HG03097 (cell line): ENCODE data around the gene IFNL2.
"Not testable (repeated sequence)": the region's sequence is repeated elsewhere in the genome, so short reads cannot be mapped to it uniquely, and the experiment has no call there.

Experiments used
- ATAC-seq: cut with Tn5 transposase; IDR thresholded peaks from one replicate; pipeline ENCODE4 v1.9.1; 2021; ENCODE audit not compliant: unreplicated experiment, low FRiP score

Gene IFNL2

DNA sequence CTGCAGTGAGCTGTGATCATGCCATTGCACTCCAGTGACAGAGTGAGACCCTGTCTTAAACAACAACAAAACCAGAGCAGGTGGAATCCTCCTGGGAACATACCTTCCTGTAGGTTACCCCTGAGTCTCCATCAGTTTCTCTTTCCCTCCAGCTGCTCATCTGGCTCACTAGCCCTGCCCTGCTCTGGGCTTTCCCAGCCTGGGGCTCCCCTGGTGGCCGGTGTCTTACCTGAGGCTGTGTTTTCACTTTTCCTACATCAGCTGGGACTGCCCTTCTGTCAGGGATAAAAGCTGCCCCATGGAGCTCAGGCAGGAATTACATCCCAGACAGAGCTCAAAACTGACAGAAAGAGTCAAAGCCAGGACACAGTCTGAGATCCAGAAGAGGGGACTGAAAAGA, at the start of gene IFNL2:
TSS of gene IFNL2 (plus strand) at position 312 of the 400 bp plus-strand sequence. CDS start 173 bp downstream, outside the sequence.
- not testable (repeated sequence) for ATAC-seq

DNA sequence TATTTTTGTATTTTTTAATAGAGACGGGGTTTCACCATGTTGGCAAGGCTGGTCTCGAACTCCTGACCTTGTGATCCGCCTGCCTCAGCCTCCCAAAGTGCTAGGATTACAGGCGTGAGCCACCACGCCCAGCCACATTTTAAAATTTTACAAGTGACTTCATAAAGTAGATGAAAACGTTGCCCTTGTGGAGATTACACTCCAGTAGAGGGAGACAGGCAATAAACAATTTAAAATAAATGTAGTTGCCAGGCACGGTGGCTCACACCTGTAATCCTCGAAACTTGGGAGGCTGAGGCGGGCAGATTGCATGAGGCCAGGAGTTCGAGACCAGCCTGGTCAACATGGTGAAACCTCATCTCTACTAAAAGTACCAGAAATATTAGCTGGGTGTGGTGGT, 49.1 kb upstream of the IFNL2 start:
- not testable (repeated sequence) for ATAC-seq

DNA sequence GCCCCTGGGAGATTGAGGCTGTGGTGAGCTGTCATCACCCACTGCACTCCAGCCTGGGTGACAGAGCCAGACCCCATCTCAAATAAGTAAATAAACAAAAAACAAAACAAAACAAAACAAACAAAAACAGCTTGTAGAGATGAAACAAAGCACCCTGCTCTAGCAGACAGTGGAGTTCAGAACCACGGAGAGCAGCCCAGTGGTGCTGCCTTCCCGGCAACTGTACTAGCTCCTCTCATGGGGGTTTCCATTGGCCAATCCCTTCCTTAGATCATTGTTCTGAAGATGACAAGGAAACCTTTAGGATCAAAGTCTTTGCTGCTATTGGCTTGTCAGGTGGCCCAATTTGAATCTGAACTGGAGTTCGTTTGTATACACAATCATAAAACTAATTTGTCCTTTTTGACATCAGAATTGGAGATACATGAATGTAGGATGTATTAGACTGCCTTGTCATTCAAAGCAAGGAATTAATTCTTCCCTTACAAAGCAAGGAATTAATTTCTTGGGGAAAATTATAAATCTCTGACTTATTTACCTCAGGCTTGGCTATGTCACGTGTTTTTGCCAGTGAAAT, 44.4 kb upstream of the IFNL2 start:
- ATAC-seq, result no peak

DNA sequence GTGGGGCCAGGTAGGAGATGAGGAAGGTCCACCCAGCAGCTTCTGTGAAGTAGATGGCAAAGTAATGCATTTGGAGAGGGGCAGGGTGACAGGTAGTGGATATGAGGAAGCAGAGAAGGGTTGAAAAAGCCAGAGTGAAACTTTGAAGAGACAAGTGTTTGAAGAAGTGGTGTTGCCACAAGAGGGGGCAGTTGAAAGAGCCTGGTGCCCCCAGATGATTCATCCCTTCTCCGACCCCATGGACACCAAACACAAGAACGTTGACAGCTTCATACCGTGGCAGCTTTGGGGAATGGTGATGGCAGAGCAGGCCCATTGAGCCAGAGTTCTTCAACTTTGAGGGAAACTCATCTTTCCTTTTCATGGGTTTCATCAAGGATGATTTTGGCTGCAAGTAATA, 43.3 kb upstream of the IFNL2 start:
- no peak for ATAC-seq

DNA sequence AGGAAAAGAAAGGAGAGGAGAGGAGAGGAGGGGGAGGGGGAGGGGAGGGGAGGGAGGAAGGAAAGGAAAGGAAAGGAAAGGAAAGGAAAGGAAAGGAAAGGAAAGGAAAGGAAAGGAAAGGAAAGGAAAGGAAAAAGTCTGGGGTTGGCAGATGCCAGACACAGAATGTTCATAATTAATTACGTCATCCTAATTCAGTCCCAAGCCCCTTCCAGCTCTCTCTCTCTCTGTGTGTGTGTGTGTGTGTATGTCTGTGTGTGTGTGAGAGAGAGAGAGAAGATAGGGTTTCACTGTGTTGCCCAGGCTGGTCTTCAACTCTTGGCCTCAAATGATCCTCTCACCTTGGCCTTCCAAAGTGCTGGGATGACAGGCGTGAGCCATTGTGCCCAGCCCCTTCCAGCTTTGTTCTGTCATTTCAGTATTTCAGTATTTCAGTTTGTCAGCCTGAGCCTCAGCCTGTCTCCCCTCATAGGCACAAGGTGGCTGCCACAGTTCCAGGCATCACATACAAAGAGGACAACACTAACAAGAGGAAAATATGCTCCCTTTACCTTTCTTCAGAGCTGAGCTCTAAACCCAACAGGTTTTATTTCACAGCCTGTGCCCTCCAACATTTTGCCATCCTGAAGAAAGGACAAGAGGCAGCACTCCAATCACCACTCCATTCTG, 38.0 kb upstream of the IFNL2 start:
- ATAC-seq, result no peak

DNA sequence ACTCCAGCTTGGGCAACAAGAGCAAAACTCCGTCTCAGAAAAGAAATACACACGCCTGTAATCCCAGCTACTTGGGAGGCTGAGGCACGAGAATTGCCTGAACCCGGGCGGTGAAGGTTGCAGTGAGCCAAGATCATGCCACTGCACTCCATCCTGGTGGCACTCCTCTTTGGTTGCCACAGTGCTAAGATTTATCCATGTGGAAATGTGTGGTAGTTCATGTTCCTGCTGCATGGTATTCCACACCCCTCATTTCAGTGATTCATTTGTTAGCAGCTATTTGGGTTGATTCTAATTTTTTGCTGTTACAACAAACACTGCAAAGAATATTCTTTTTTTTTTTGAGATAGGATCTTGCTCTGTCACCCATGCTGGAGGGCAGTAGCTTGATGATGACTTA, 35.5 kb upstream of the IFNL2 start:
- no peak for ATAC-seq

DNA sequence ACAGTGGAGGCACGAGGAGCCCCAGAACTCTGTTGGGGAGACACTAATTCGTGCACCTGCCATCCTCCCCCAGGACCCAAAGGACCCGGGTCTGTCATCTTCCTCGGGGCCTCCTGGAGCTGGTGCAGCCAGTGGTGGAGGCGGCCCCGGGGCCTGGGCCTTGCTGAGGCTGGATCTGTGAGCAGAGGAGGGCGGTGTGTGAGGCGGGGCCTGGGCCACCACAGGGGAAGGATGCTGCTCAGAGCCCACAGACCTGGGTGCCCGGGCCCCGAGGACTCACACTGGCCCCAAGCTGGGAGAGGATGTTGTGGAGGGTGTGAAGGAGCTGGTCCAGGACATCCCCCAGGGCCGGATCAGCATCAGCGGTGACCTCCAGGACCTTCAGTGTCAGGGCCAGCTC, 31.7 kb upstream of the IFNL2 start:
- no peak for ATAC-seq

DNA sequence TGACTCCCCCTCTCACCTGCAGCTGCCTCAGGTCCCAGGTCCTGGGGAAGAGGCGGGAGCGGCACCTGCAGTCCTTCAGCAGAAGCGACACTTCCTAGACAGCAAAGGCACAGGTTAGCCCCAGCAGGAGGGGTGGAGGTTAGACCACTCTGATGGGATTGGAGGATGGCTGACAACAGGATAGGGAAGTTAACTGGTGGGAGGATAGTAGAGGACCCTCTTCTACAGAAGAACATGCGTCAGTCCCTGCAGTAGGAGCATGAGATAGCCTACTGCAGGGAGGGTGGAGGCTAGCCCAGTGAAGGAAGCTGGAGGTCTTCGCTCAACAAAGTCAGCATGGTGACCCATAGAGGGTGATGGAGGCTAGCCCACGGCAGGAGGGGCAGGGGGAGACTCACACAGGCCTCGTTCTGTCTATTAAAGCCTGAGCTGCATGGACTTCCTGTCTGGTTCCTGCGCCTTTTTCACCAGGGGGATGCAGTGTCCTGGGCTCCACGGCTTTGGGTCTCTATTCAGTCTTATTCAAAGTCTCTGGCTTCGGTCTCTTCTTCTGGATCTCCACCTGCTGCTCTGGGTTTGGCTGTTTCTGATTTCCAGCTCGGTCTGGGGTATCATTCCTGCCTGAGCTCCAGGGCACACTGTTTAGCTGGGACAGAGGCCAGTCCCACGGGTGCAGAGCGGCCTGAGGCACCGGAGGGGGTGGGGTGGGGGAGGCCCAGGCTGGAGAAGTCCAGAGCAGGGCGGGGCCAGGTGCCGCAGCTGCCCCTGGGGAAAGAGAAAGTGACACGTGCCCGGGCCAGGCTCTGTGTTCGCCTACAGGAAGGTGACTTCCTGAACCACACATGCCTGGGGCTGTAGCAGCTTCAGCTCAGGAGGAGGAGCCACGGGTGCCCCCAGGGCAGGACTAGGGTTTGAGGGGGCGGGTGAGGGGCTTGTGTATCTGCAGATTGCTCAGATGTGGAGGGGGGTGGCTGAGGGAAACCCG, 30.7 kb upstream of the IFNL2 start:
- ATAC-seq, result no peak

DNA sequence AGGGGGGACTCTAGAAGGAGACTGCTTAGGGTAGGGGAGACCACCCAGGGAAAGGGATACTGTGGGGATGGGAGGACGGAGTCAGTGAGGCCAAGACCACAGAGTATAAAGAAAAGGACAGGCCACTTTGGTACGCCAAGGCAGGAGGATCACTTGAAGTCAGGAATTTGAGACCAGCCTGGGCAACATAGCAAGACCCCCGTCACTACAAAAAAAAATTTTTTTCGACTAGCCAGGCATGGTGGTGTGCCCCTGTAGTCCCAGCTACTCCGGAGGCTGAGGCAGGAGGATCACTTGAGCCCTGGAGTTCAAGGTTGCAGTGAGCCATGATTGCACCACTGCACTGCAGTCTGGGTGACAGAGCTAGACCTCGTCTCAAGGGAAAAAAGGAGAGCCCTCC, 30.0 kb upstream of the IFNL2 start:
- no peak for ATAC-seq

DNA sequence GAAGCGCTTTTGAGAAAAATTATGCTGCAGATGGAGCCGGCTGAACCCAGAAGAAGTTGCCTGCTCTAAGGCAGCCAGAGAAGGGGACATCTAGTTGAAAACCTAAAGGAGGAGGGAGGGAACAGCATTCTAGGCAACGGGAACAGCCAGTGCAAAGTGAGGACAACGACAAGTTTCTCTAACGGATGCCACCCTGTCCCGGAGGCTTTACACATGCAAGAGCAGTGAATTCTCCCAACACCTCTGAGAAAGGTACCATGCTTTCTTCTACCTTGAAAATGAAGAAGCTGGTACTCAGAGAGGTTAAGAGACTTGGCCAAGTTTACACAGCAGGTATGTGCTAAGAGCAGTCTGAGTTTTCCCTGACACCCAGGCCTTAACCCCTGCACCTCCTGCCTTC, 29.3 kb upstream of the IFNL2 start:
- no peak for ATAC-seq

DNA sequence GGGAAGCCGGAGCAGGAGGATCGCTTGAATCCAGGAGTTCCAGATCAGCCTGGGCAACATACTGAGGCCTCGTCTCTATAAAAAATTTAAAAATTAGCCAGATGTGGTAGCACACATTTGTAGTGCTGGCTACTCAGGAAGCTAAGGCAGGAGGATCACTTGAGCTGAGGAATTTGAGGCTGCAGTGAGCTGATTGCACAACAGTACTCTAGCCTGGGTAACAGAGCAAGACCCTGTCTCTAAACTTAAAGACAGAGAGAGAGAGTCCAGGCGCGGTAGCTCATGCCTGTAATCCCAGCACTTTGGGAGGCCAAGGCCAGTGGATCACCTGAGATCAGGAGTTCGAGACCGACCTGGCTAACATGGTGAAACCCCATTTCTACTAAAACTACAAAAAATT, 27.8 kb upstream of the IFNL2 start:
- no peak for ATAC-seq

DNA sequence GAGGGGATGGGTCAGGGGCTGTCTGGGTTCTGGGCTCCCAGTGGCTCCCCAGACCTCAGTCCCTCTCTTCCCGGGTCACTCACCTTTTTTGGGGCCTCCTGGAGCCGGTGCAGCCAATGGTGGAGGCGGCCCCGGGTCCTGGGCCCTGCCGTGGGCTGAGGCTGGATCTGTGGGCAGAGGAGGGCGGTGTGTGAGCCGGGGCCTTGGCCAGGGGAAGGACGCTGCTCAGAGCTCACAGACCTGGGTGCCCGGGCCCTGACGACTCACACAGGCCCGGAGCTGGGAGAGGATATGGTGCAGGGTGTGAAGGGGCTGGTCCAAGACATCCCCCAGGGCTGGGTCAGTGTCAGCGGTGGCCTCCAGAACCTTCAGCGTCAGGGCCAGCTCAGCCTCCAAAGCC, 24.5 kb upstream of the IFNL2 start:
- not testable (repeated sequence) for ATAC-seq

DNA sequence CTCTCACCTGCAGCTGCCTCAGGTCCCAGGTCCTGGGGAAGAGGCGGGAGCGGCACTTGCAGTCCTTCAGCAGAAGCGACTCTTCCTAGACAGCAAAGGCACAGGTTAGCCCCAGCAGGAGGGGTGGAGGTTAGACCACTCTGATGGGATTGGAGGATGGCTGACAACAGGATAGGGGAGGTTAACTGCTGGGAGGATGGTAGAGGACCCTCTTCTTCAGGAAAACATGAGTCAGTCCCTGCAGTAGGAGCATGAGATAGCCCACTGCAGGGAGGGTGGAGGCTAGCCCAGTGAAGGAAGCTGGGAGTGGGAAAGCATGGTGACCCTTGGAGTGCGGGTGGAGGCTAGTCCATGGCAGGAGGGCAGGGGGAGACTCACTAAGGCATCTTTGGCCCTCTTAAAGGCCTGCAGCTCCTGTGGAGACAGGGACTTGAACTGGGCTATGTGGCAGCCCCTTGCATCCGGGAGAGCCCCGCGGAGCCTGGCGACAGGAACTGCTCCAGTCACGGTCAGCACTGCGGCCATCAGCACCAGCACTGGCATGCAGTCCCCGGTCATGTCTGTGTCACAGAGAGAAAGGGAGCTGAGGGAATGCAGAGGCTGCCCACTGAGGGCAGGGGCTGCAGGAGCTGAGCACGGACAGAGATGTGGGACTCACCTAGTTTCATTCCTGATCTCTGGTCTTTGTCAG, 23.6 kb upstream of the IFNL2 start, which contains the start of gene IFNL3:
TSS of gene IFNL3 (minus strand) at position 597 of the 691 bp plus-strand sequence. CDS start at position 558, 39 bp downstream.
- ATAC-seq, result not testable (repeated sequence)

DNA sequence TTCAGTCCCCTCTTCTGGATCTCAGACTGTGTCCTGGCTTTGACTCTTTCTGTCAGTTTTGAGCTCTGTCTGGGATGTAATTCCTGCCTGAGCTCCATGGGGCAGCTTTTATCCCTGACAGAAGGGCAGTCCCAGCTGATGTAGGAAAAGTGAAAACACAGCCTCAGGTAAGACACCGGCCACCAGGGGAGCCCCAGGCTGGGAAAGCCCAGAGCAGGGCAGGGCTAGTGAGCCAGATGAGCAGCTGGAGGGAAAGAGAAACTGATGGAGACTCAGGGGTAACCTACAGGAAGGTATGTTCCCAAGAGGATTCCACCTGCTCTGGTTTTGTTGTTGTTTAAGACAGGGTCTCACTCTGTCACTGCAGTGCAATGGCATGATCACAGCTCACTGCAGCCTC, 23.0 kb upstream of the IFNL2 start:
- ATAC-seq, result not testable (repeated sequence)

DNA sequence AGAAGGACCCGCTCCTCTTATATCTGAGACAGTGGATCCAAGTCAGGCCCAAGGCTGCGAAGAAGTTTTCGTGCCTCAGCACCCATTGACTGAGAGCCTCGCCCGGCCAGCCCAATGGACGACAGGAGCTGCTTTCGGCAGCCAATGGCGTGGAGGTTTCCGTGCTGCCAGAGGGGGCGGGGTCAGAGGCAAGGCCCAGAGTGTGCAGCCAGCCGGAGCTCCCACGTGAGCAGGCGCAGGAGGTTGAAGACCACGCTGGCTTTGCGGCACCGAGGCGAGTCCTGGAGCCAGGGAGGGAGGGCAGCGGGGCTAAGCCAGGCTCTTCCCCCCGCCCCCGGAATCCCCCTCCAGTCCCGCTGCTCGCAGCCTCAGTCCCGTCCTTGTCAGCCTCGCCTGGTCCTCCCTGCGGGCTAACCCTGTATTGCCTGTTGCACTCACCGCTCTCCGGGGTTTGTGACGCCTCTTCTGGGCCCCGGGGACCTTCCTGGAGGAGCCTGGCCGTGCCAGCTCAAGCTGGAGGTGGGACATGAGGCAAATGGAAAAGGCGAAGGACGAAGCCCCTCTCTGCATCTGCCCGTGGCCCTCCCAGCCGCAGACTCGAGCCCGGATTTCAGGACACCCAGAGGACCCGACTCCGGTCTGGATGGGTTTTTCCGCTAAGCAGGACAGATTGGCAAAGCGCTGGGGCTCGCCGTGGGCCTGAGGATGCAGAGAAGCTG, 21.1 kb upstream of the IFNL2 start:
- ATAC-seq, result no peak

DNA sequence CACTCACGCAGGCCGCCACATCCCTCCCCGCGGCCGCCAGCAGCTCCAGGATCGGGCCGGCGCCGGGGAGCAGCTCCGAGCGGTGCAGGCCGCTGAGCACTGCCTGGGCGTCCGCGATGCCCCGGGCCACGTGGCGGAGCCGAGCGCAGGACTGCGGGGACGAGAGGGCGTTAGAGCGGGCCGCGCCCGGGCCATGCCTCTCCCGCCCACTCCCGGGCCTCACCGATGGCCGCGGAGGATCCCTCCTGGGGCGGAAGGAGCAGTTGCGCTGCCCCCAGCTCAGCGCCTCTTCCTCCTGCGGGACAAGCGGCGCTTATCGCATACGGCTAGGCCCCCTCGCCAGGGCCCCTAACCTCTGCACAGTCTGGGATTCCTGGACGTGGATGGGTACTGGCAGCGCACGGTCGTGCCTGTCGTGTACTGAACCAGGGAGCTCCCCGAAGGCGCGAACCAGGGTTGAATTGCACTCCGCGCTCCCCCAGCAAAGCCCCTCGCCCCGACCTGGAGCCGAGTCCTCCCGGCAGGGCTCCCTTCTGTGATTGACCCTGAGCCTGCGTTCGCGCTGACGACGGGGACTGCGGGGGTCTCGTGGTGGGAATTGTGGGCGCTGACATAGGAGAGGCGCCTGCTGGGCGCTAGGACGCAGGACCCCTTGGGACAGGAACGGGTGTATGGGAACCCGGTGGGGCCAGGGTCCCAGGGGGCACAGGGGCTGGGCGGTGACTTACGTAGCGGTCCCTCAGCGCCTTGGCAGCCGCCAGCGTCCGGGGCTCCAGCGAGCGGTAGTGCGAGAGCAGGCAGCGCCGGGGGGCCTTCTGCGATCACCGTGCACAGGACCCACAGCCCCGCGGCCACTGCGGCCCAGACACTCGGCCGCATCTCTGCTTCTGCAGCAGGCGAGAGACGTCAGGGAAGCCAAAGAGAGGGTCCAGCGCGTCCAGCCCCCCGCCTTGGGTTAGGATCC, 20.2 kb upstream of the IFNL2 start:
- no peak for ATAC-seq

DNA sequence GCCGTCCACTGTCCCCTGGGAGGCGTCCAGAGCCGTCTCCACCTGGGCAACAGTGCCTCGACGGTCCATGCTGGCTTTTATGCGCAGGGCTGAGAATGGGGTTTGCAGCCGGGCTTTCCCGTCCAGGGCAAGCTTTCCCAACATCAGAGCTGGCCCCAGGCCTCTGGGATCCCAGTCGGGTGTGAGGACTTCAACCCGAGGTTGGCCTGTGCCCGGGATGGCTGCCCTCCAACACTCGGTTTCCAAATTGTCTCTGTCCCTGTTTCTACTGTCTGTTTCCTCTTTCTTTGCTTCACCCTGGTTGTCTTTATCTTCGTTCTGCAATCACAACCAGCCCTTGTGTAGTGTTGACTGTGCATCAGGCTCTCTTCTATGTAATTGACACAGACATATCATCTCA, 19.4 kb upstream of the IFNL2 start, which contains the start of gene IFNL4:
TSS of gene IFNL4 (minus strand) at position 51 of the 400 bp plus-strand sequence.
- ATAC-seq, result no peak

DNA sequence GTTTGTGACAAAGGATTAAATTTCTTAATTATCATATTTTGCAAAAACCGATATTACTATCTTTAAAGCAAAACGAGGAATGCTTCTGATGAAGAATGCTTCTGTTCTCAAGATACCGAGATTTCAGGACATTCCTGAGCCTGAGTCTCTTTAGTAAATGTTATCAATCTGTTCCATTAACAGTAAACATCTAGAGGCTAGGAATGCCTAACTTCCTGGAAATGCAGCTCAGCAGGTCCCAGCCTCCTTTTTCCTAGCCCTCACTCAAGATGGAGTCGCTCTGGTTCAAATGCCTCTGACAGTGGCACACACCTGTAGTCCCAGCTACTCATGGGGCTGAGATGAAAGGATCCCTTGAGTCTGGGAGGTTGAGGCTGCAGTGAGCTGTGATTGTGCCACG, 17.1 kb upstream of the IFNL2 start:
- no peak for ATAC-seq

DNA sequence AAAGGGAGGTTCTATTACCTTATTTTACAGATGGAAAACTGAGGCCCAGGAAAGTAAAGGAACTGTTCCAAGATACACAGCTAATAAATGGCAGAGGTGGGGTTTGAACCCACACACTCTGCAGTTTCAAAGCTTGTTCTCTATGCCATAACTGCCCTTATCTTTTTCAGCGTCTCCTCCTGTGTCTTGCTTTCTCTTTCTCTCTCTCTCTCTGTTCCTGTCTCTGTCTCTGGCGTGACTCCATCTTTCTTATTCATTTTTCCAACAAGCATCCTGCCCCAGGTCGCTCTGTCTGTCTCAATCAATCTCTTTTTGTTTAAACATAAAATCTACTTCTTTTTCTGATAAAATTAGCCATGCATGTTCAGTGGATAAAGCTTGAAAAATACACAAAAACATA, 16.4 kb upstream of the IFNL2 start:
- ATAC-seq, result no peak
